Mammary epithelial cell (primary cell): Measurements from ENCODE around the gene UBE2G2.

Experiments used
- EZH2 ChIP-seq: IDR thresholded peaks from 2 replicates; pipeline ENCODE4 v1.6.1; 2012; ENCODE audit warnings: low read length, inconsistent platforms, borderline replicate concordance
- TF ChIP-seq, protein P1 (sequence below), 2 donors: IDR thresholded peaks in 1 of 2; conservative IDR thresholded peaks in 1 of 2; 2 replicates each; pipeline ENCODE4 v1.5.1; 2011 to 2012; ENCODE audit warnings: inconsistent platforms in 2 of 2, low read length in 2 of 2, mild to moderate bottlenecking in 2 of 2, control low read depth in 1 of 2, low read depth in 1 of 2; ENCODE audit not compliant: insufficient read depth in 1 of 2; ENCODE audit errors: extremely low read depth in 1 of 2

DNA sequence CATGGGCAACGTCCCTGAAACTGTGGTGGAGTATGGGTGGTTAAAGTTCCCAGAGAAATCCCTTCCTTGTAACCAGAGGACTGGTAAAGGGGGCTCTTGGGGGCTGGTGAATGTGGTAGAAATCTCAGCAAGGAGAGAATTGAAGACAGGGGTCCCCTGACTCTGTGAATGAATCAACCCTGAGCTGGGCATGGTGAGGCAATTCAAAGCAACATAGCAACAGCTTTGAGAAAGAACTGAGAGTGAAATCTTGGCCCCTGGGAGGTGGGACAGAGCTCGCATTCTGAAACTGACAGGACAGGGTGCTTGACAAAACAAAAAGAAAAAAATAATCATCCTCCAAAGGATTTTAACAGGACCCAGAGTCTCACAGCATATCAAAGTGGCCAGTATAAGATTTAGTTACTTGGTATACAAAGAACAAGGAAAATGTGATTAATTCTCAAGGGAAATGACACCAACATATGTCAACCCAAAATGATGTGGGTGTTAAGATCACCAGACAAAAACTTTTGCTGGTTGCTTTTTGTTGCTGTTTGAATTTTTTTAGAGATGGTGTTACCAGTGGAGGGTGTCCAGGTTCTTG lies 28.0 kb upstream of the UBE2G2 start:
- TF ChIP-seq, protein P1, sequence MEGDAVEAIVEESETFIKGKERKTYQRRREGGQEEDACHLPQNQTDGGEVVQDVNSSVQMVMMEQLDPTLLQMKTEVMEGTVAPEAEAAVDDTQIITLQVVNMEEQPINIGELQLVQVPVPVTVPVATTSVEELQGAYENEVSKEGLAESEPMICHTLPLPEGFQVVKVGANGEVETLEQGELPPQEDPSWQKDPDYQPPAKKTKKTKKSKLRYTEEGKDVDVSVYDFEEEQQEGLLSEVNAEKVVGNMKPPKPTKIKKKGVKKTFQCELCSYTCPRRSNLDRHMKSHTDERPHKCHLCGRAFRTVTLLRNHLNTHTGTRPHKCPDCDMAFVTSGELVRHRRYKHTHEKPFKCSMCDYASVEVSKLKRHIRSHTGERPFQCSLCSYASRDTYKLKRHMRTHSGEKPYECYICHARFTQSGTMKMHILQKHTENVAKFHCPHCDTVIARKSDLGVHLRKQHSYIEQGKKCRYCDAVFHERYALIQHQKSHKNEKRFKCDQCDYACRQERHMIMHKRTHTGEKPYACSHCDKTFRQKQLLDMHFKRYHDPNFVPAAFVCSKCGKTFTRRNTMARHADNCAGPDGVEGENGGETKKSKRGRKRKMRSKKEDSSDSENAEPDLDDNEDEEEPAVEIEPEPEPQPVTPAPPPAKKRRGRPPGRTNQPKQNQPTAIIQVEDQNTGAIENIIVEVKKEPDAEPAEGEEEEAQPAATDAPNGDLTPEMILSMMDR (conservative IDR thresholded peaks at IDR 0.05 in 1 of 2, IDR thresholded peaks at IDR 0.05 in 1 of 2; ENCODE audit: extremely low read depth in 1 of 2, insufficient read depth in 1 of 2, low read depth in 1 of 2, low read length in 2 of 2), result no peak
- no peak for TF ChIP-seq EZH2
